ENCODE data around the gene ERICH6. TPM values are rescaled to one million over a fixed set of nuclear protein-coding genes. Genes with fewer than 3 reads are reported as not detected.
A peak's percentile ranks its signal among the peaks of the same experiment; 100 is the strongest.

The ERICH6 gene
- under 1 TPM in 1 of 2 donors, not detected in 1; 0.19 TPM for total RNA-seq

GRCh38 chr3:150703756-150704344, at the start of gene ERICH6:
TSS of gene ERICH6 (minus strand) at chr3:150703920. CDS start at chr3:150703898, 22 bp downstream.
- Mint-ChIP-seq H3K9me3 (peaks cover 0 to 6% of the 10 kb centered on the region in 2 donors), H3K4me1 (ENCODE audit: low read depth) (peaks cover 45% of the 10 kb centered on the region), H3K27ac (peak within 1 kb of the TSS; percentile 98), H3K36me3 (ENCODE audit: insufficient read depth in 2 of 2) (peaks cover 8 to 13% of the 10 kb centered on the region in 2 donors), H3K4me3 (peak within 1 kb of the TSS; percentile 93 to 100), H3K27me3 (ENCODE audit: low read depth) (no peaks in the 10 kb centered on the region)
- ATAC-seq (replicated peaks in 1 of 2) (peak; percentile 99), DNase-seq (peak; percentile 91)

GRCh38 chr3:150751781-150752263, 48.1 kb upstream of the ERICH6 start:
- ATAC-seq (replicated peaks in 1 of 2), result no peak

GRCh38 chr3:150749255-150749654, 45.5 kb upstream of the ERICH6 start:
- H3K9me3 Mint-ChIP-seq, result no peaks in the 10 kb centered on the region
- peak overlapping the region; percentile 15 to 20 for H3K4me3 Mint-ChIP-seq
- no peak for ATAC-seq (replicated peaks in 1 of 2)
- H3K4me1 Mint-ChIP-seq (ENCODE audit: low read depth), result peaks cover 100% of the 10 kb centered on the region
- H3K36me3 Mint-ChIP-seq (ENCODE audit: insufficient read depth in 2 of 2), result peaks cover 23 to 47% of the 10 kb centered on the region in 2 donors
- no peak for DNase-seq
- H3K27ac Mint-ChIP-seq, result peak overlapping the region; percentile 79
- no peaks in the 10 kb centered on the region for H3K27me3 Mint-ChIP-seq (ENCODE audit: low read depth)

More at GRCh38 chr3:150751781-150752263, 48.1 kb upstream of the ERICH6 start:
- no peak for DNase-seq
- peak overlapping the region; percentile 65 to 71 for H3K4me3 Mint-ChIP-seq
- H3K27ac Mint-ChIP-seq, result peak overlapping the region; percentile 87
- H3K4me1 Mint-ChIP-seq (ENCODE audit: low read depth), result peaks cover 98% of the 10 kb centered on the region
- H3K36me3 Mint-ChIP-seq (ENCODE audit: insufficient read depth in 2 of 2), result peaks cover 18 to 51% of the 10 kb centered on the region in 2 donors
- no peaks in the 10 kb centered on the region for H3K27me3 Mint-ChIP-seq (ENCODE audit: low read depth)
- no peaks in the 10 kb centered on the region for H3K9me3 Mint-ChIP-seq

GRCh38 chr3:150748684-150749047, 44.9 kb upstream of the ERICH6 start:
- H3K4me1 Mint-ChIP-seq (ENCODE audit: low read depth), result peaks cover 100% of the 10 kb centered on the region
- no peak for ATAC-seq (replicated peaks in 1 of 2)
- H3K27ac Mint-ChIP-seq, result peak overlapping the region; percentile 79
- H3K4me3 Mint-ChIP-seq, result peak overlapping the region; percentile 15 to 20
- peaks cover 19 to 43% of the 10 kb centered on the region in 2 donors for H3K36me3 Mint-ChIP-seq (ENCODE audit: insufficient read depth in 2 of 2)
- no peak for DNase-seq
- H3K27me3 Mint-ChIP-seq (ENCODE audit: low read depth), result no peaks in the 10 kb centered on the region
- H3K9me3 Mint-ChIP-seq, result no peaks in the 10 kb centered on the region

- Mint-ChIP-seq H3K9me3 (no peaks in the 10 kb centered on the region), H3K27me3 (ENCODE audit: low read depth) (no peaks in the 10 kb centered on the region), H3K4me3 (no peak overlapping the region), H3K4me1 (ENCODE audit: low read depth) (peaks cover 100% of the 10 kb centered on the region), H3K27ac (peak overlapping the region; percentile 79), H3K36me3 (ENCODE audit: insufficient read depth in 2 of 2) (peaks cover 18 to 46% of the 10 kb centered on the region in 2 donors)
- DNase-seq (no peak), ATAC-seq (replicated peaks in 1 of 2) (no peak)
These were observed 44.4 kb upstream of the ERICH6 start for GRCh38 chr3:150747886-150748683.

- Mint-ChIP-seq H3K27me3 (ENCODE audit: low read depth) (no peaks in the 10 kb centered on the region), H3K27ac (peak overlapping the region; percentile 72), H3K36me3 (ENCODE audit: insufficient read depth in 2 of 2) (peaks cover 18 to 50% of the 10 kb centered on the region in 2 donors), H3K9me3 (no peaks in the 10 kb centered on the region), H3K4me1 (ENCODE audit: low read depth) (peaks cover 100% of the 10 kb centered on the region), H3K4me3 (peak overlapping the region; percentile 29 to 58)
- ATAC-seq (replicated peaks in 1 of 2), result no peak
- DNase-seq, result no peak
These were observed 43.3 kb upstream of the ERICH6 start for GRCh38 chr3:150746791-150747590.

- peaks cover 17 to 53% of the 10 kb centered on the region in 2 donors for H3K36me3 Mint-ChIP-seq (ENCODE audit: insufficient read depth in 2 of 2)
- peak overlapping the region in 1 of 2 donors; percentile 51 for H3K4me3 Mint-ChIP-seq
- H3K4me1 Mint-ChIP-seq (ENCODE audit: low read depth), result peaks cover 100% of the 10 kb centered on the region
- H3K27ac Mint-ChIP-seq, result peak overlapping the region; percentile 50
- DNase-seq (no peak), ATAC-seq (replicated peaks in 1 of 2) (no peak)
- H3K27me3 Mint-ChIP-seq (ENCODE audit: low read depth), result no peaks in the 10 kb centered on the region
- no peaks in the 10 kb centered on the region for H3K9me3 Mint-ChIP-seq
These were observed 42.1 kb upstream of the ERICH6 start for GRCh38 chr3:150745832-150746231.

GRCh38 chr3:150744919-150745211, 41.1 kb upstream of the ERICH6 start:
- ATAC-seq (replicated peaks in 1 of 2) (no peak), DNase-seq (no peak)
- Mint-ChIP-seq H3K4me3 (peak overlapping the region in 1 of 2 donors; percentile 5), H3K36me3 (ENCODE audit: insufficient read depth in 2 of 2) (peaks cover 16 to 50% of the 10 kb centered on the region in 2 donors), H3K27ac (peak overlapping the region; percentile 50), H3K9me3 (no peaks in the 10 kb centered on the region), H3K4me1 (ENCODE audit: low read depth) (peaks cover 100% of the 10 kb centered on the region), H3K27me3 (ENCODE audit: low read depth) (no peaks in the 10 kb centered on the region)

- ATAC-seq (replicated peaks in 1 of 2), result no peak
- peak overlapping the region; percentile 50 for H3K27ac Mint-ChIP-seq
- peaks cover 100% of the 10 kb centered on the region for H3K4me1 Mint-ChIP-seq (ENCODE audit: low read depth)
- no peak for DNase-seq
- no peaks in the 10 kb centered on the region for H3K9me3 Mint-ChIP-seq
- peaks cover 16 to 49% of the 10 kb centered on the region in 2 donors for H3K36me3 Mint-ChIP-seq (ENCODE audit: insufficient read depth in 2 of 2)
- H3K4me3 Mint-ChIP-seq, result peak overlapping the region; percentile 3 to 23
- no peaks in the 10 kb centered on the region for H3K27me3 Mint-ChIP-seq (ENCODE audit: low read depth)
These were observed 40.6 kb upstream of the ERICH6 start for GRCh38 chr3:150744041-150744918.

- ATAC-seq (replicated peaks in 1 of 2) (no peak), DNase-seq (no peak)
- peaks cover 100% of the 10 kb centered on the region for H3K4me1 Mint-ChIP-seq (ENCODE audit: low read depth)
- peaks cover 16 to 43% of the 10 kb centered on the region in 2 donors for H3K36me3 Mint-ChIP-seq (ENCODE audit: insufficient read depth in 2 of 2)
- H3K9me3 Mint-ChIP-seq, result no peaks in the 10 kb centered on the region
- H3K27me3 Mint-ChIP-seq (ENCODE audit: low read depth), result no peaks in the 10 kb centered on the region
- H3K27ac Mint-ChIP-seq, result peak overlapping the region; percentile 50
- peak overlapping the region in 1 of 2 donors; percentile 23 for H3K4me3 Mint-ChIP-seq
These were observed 39.8 kb upstream of the ERICH6 start for GRCh38 chr3:150743508-150743907.

- DNase-seq (no peak), ATAC-seq (replicated peaks in 1 of 2) (no peak)
- H3K9me3 Mint-ChIP-seq, result no peaks in the 10 kb centered on the region
- H3K27me3 Mint-ChIP-seq (ENCODE audit: low read depth), result no peaks in the 10 kb centered on the region
- peaks cover 16 to 43% of the 10 kb centered on the region in 2 donors for H3K36me3 Mint-ChIP-seq (ENCODE audit: insufficient read depth in 2 of 2)
- peak overlapping the region; percentile 56 for H3K27ac Mint-ChIP-seq
- H3K4me1 Mint-ChIP-seq (ENCODE audit: low read depth), result peaks cover 100% of the 10 kb centered on the region
- H3K4me3 Mint-ChIP-seq, result peak overlapping the region; percentile 44 to 59
These were observed 39.0 kb upstream of the ERICH6 start for GRCh38 chr3:150742679-150743078.

- Mint-ChIP-seq H3K27ac (peak overlapping the region; percentile 98), H3K4me3 (peak overlapping the region; percentile 44 to 59), H3K4me1 (ENCODE audit: low read depth) (peaks cover 100% of the 10 kb centered on the region), H3K9me3 (no peaks in the 10 kb centered on the region), H3K27me3 (ENCODE audit: low read depth) (no peaks in the 10 kb centered on the region), H3K36me3 (ENCODE audit: insufficient read depth in 2 of 2) (peaks cover 14 to 38% of the 10 kb centered on the region in 2 donors)
- ATAC-seq (replicated peaks in 1 of 2) (no peak), DNase-seq (no peak)
These were observed 38.4 kb upstream of the ERICH6 start for GRCh38 chr3:150742141-150742523.

All from activated T-cell treated with anti-CD3 and anti-CD28 coated beads, Interleukin-2, amount 50 U/mL, for 72 hours (primary cell).